HG03060 (cell line): ENCODE data around the gene SLC10A3.
"Not testable (repeated sequence)": the region's sequence is repeated elsewhere in the genome, so short reads cannot be mapped to it uniquely, and the experiment has no call there.

Experiments used
- ATAC-seq: cut with Tn5 transposase; IDR thresholded peaks from one replicate; pipeline ENCODE4 v1.9.1; 2021; ENCODE audit warnings: low read depth, moderate number of reproducible peaks; ENCODE audit not compliant: unreplicated experiment

The SLC10A3 gene

DNA sequence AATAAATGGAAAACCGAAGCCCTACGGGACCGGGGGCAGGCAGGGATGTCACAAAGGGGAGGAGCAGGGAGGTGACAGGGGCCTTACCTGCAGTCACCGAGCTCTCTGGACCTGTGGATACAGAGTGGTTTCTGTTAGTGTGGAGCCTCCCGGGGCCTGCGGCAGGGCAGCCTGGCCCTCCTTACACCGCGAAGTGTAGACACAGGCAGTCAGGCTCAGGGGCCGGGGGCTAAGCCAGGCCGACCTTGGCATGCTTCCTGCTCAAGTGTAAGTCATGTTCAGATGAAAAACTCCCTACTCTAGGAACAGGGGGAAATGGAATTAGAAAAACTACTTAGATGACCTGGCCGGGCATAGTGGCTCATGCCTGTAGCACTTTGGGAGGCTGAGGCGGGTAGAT lies 21.3 kb upstream of the SLC10A3 start:
- no peak for ATAC-seq

DNA sequence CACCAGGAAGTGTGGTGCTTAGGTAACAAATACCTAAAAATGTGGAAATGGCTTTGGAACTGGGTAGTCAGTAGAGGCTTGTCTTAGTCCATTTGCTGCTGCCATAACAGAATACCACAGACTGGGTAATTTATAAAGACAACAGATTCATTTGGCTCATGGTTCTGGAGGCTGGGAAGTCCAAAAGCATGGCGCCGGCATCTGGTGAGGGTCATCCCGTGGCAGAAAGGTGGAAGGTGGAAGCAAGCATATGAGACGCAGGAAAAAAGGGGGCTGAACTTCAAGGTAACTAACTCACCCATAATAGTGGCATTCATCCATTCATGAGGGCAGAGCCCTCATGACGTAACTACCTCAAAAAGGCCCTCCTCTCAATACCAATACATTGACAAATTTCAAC lies 19.0 kb upstream of the SLC10A3 start:
- no peak for ATAC-seq

DNA sequence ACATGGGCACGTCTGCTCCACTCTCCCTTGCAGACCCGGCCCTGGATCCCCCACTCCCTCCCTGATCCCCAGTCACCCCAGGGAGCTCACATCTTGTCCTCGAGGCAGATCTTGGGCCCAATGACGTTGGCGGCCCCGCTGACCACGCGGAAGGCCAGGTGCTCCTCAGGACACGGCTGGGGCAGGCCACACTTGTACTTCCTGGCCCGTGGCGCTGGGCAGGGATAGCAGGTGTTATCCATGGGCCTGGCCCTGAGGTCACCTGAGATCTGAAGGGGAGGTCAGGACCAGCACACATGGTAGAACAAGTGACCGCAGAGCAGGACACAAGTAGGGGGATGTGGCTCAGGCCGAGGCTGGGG lies 17.9 kb upstream of the SLC10A3 start:
- ATAC-seq, result no peak

DNA sequence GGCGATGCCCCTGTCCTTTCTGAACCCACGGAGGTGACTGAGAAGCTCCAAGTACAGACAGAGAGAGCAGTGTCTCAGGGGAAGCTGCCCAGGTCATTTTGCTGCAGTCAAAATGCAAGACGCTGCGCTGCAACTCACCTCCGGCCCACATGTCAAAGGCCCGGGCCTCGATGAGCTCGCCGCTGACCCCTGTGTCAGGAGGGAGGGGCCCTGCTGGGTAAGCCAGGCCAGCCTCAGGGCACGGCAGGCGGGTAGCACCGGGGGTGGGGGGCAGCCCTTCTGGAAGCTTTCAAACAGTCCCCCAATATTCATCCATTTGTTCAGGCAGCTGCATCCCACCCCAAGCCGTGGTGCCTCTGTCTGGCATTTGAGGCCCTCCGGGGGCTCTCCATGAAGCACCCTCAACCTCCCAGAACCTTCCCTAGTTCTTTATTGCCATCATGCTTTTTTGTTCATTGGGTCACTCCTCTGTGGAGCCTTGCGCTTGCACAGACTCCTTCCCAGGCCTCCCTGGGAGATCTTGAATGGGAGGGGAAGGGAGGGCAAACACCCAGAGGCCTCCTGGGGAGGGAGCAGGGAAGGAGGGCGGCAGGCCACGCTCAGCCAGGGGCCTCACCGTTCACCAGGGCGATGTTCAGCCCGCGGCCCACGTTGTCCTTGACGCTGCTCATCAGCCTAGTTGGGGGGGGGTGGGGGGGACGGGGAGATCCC lies 17.4 kb upstream of the SLC10A3 start:
- ATAC-seq, result no peak

DNA sequence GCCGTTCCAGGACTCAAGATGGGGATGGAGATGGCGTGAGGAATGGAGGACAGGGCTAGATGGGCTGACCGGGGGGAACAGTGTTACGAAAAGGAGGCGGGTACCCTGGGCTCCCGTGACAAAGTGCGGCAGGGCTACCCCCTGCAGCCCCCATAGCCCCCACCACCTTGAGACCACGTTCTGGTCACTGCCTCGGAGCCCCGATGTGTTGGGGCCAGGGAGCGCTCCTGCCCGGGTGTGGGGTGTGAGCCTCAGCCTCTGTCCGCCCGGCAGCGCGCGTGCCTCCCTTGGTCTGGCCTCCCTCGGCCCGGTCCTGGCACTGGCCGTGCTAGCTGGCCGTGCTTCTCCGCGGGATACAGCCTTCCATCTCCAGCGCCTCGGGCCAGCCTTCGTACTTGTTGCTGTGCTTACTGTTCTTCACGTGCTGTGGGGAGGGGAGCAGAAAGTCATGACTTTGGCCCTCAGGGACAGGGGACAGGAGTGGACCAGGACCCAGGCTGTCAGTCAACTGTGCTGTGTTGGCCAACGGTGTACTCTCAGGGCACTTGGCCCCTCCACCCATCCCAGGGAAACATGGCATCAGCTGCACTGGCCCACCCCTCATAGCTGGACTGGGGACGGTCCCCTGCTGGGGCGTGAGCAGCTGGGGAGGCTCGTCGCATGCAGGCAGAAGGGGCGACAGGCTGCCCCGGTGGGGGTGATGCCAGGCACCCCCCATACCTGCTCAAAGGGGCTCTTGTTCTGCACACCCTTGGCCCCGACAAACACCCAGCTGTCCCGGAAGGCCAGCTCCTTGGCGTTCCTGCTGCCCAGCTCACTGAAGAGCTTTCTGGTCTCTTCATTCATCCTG lies 16.3 kb upstream of the SLC10A3 start:
- no peak for ATAC-seq

DNA sequence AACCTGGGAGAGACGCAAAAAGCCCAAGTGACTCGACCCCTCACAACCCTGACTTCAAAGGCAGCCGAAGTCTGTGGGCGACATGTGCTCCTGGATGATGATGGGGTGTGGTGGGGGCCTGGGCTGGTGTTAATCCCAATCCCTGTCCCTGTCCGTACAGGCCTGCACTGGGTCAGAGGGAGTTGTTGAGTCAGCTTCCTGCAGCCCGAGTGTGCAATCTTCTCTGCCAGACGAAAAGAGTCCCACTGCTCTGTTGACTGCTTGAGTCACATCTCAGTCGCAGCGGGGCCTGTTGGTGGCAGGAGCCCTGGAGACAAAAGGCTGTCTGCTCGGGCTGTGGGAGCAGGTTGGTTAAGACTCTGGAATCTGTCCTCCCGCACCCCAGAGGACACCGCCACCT lies 15.3 kb upstream of the SLC10A3 start:
- no peak for ATAC-seq

DNA sequence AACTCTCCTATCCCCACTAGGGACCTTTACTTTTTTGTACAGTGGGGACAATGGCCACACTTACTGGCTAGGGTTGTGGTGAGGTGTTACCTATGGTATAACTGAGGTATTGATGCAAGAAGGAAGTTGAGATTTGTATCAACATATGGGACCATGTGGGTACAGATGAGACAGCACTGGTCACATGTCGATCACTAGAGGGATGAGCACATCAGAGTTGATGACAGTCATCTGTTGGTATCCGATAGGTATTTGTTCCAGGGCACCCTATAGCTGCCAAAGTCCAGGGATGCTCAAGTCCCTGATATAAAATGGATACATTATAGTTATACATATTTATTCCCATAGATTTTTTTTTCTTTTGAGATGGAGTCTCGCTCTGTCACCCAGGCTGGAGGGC lies 12.6 kb upstream of the SLC10A3 start:
- no peak for ATAC-seq

DNA sequence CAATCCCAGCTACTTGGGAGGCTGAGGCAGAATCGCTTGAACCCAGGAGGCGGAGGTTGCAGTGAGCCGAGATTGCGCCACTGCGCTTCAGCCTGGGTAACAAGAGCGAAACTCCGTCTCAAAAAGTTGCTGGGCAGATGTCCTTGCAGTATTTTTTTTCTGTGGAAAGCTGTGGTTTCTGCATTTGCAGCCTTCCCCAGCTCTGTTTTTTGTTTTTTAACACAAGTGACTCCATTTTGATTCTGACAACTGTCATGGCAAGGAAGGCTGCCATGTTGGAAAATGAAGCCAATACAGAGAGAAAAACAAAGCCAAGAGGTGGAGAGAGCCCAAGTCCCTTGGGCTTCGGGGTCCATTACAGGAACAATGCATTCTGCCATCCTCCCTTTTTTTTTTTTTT lies 11.7 kb upstream of the SLC10A3 start:
- no peak for ATAC-seq

DNA sequence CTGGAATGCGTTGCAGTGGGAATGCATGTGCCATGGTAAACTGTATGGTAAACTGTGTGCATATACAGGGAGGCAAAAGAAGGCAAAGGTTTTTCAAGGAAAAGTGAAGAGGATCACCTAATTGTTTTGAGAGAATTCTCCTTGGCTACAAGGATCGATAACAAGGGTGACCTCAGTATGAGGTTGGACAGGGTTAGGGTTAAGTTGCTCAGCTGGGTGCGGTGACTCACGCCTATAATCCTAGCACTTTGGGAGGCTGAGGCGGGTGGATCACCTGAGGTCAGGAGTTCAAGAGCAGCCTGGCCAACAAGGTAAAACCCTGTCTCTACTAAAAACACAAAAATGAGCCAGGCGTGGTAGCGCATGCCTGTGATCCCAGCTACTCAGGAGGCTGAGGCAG lies 11.0 kb upstream of the SLC10A3 start:
- ATAC-seq, result not testable (repeated sequence)

DNA sequence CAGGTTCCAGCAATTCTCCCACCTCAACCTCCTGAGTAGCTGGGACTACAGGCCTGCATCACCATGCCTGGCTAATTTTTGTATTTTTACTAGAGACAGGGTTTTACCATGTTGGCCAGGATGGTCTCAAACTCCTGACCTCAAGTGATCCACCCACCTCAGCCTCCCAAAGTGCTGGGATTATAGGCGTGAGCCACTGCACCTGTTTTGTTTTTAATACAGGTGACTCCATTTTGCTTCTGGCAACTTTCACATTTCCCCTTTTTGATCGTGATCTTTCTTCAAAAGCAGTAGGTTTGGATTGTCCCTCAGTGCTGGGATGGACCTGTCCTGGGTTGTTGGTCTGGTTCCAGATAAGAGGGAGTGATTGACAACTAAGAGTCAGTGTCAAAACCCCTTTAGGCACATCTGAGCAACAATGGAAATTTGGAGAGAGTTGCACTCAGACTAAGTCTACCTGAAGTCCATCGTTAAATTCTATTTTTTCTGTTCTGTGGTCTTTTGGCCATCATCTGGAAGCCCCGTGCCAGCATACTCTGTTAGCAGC lies 6.2 kb upstream of the SLC10A3 start:
- not testable (repeated sequence) for ATAC-seq

DNA sequence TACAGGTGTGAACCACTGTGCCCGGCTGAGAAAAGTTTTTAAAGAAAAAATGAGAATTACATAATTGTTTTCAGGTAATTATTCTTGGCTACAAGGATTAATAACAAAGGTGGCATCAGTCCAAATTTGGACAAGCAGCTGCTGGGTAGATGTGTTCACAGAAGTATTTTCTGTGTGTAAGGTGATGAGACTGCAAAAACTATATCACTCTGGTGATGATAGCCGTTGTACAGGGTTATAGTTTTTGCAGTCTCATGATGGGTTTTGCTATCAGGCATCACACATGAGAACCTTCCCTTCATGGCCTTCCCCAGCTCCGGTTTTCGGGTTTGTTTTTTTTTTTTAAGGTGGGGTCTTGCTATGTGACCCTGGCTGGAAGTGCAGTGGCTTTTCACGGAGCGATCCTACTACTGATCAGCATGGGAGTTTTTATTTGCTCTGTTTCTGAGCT lies 5.1 kb upstream of the SLC10A3 start:
- no peak for ATAC-seq

DNA sequence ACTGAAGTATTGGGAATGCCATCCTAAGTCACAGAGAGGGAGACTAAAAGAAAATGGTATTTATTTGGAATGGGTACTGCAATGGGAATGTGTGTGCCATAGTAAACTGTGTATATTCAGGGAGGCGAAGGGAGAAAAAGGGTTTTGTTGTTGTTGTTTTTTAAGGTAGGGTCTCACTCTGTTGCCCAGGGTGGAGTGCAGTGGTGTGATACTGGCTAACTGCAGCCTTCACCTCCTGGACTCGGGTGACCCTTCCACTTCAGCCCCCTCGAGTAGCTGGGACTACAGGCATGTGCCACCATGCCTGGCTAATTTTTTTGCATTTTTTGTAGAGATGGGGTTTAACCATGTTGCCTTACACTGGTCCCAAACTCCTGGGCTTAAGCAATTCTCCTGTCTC lies 4.3 kb upstream of the SLC10A3 start:
- ATAC-seq, result no peak

DNA sequence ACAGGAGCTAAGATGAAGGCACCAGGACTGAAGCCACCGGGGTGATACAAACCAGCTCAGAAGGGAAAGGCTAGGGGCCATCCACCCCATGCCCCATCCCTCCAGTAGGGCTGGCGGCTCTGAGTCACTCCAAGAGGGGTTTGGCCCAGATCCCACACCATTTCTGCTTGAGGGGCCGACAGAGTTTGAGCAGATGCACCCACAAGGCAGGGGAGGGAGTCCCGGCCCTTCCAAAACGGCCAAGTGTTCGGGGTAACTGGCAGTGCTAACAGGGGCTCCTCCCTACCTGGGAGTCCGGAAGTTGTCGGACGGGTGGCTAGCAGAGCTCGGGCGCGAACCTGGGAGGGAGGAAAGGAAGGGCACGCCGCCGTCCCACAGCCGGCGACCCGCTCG lies 412 bp downstream of the SLC10A3 start:
- ATAC-seq, result peak; percentile 11

DNA sequence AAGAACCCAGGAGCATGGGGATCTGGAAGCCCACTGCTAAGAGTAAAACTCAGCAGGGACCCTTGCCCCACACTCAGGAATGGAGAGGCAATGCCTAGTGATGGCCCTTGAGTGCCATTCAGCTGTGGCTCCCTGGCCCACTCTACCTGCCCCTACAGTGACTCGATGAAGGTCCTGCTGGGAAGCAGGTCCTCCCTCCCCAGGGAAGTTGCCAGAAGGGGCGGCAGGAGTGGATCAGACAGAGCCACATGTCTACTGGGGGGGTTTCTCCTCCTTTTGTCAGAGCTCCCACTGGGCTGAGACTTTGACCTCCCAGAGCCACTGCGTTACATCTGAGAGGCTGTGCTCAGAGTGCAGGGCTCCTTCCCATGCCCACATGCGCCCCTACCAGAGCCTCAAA lies 1.2 kb downstream of the SLC10A3 start:
- ATAC-seq, result no peak

DNA sequence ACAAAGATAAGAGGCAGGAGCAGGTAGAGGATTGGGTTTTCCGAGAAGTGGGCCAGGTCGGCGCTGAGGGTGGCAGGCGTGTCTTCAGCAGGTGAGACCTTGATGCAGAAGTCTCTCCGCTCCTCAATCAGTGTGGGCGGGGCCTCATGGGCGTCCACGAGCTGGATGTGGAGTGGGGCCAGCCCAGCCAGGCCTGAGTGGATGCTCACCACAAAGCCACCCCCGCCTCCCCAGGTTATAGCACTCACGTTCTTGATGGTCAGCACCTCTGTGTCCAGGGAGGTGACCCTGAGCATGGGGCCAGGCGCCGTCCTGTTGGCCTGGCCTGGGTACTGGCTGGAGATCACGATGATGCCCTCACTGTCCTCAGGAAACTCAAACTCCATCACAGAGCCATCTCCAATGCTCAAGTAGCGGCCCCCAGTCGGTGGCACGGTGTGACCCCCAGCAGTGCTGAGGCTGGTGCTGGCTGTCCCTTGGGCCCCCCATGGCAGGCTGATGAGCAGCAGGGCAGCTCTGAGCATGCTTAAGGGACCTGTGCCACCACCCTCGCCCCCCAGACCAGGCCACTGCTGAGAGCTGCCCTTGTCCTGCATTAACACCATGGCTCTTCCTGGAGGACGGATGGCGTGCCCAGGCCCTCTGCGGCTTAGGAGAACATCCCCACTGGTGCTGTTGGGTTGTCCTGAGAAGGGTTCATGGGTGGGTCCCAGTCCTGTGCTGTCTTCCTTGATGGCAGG lies 1.9 kb downstream of the SLC10A3 start:
- no peak for ATAC-seq

DNA sequence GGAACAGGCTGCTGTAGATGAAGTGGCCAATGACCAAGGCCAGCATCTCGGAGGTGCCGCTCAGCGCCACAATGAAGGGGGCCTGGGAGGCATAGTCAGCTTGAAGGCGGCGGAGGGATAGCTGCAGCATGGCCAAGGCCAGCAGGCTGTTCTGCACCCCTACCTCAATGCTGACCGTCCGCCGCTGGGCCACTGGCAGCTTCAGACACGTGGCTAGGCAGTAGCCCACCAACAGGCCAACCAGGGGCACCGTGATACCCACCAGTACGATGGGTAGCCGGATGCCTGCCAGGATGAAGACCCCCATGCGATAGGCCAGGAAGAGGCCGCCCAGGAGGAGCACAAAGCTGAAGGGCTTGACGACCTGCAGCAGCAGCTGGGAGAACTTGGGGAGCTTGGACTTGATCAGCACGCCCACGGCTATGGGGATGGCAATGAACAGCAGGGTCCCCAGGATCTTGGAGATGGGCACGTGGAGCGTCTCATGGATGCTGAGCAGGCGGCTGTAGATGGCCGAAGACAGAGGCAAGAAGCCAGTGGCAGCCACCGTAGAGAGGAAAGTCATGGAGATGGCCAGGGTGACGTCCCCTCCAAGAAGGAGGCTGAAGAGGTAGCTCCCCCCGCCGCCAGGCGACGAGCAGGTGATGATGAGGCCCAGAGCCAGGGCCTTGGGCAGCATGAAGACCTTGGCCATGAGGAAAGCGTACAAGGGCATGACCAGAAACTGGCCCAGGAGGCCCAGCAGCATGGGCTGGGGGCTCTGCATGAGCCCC lies 2.7 kb downstream of the SLC10A3 start:
- no peak for ATAC-seq

DNA sequence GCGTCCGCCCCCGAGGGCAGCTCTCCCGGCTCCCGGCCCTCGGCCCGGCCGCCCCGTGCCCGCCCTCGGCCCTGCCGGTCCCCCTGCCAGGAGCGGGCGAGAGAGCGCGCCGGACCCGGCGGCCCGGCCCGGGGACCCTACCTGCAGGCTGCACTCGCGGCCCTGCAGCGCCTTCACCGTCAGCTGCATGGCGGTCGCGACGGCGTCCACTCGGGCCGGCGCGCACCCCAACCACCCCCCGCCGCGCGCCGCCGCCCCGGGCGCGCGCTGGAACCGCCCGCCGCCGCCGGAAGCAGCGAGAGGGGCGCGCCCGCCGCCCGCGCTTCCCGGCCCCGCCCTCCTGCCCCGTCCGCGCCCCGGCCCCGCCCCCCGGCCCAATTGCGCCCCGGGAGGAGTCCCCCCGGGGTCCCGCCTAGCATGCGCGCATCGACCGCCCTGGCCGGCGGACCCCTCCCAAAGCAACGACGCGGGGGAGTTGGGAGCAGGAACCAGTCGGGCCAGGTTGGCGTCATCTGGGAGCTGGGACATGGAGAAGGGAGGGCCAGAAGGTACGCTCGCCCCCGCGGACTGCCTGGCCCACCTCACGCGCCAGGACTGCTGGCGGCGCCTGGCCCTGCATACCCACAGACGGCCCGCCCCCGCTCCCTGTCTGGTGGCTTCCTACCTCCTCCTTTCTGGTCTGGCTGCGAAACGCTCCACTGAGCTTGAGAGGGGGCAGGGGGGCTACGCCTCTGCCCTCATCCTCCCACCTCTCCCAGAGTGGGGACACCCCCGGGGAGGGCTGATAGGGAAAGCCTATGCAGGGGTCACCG lies 3.8 kb downstream of the SLC10A3 start, which contains the start of gene UBL4A:
Gene UBL4A, minus strand, starts transcription at position 220 of the 812 bp plus-strand sequence. Its CDS starts 31 bp downstream, at position 189.
- ATAC-seq, result no peak

DNA sequence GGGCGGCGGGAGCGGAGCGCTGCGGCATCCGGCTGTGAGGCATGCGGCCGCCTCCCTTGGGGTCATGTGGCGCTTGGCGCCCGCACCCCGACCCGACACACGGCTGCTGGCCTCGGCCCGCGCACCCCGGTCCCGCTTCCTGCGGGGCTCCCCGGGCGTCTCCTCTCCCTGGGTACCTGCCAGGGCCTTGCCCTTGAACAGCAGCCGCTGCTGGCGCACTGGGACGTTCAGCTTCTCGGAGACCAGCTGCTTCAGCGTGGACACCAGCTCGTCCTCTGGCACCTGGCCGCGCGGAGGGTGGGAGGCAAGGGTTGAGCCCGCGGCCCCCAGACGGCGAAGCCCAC lies 4.4 kb downstream of the SLC10A3 start:
- ATAC-seq, result no peak
